Liver (tissue), 3 donors: Measurements from ENCODE around the gene MLX.

ENCODE experiments used
- EGR1 ChIP-seq, 2 donors: IDR thresholded peaks; 2 replicates each; pipeline ENCODE4 v1.6.1; 2016 to 2018; ENCODE audit warnings: antibody characterized with exemption in 2 of 2, low read depth in 2 of 2
- SP1 ChIP-seq: IDR thresholded peaks from 2 replicates; pipeline ENCODE4 v1.6.1; 2018; ENCODE audit warnings: antibody characterized with exemption, mild to moderate bottlenecking
- TAF1 ChIP-seq: conservative IDR thresholded peaks from 2 replicates; pipeline ENCODE4 v1.6.1; 2016; ENCODE audit warnings: antibody characterized with exemption, mild to moderate bottlenecking
- YY1 ChIP-seq: IDR thresholded peaks from 2 replicates; pipeline ENCODE4 v1.6.1; 2016; ENCODE audit warnings: antibody characterized with exemption, mild to moderate bottlenecking
- TF ChIP-seq, protein P1 (sequence below): IDR thresholded peaks from 2 replicates; pipeline ENCODE4 v1.6.1; 2016; ENCODE audit warnings: antibody characterized with exemption
- TF ChIP-seq, protein P2 (sequence below): IDR thresholded peaks from 2 replicates; pipeline ENCODE4 v1.6.1; 2016; ENCODE audit warnings: antibody characterized with exemption
- TF ChIP-seq, protein P3 (sequence below): fragments of 150-350 bp; IDR thresholded peaks from 2 replicates; pipeline ENCODE4 v1.5.1; 2017; ENCODE audit warnings: improper control_type of control experiment, low read depth, low read length; ENCODE audit not compliant: missing input control
- TF ChIP-seq, protein P4 (sequence below): IDR thresholded peaks from 2 replicates; pipeline ENCODE4 v1.6.1; 2016; ENCODE audit warnings: antibody characterized with exemption
- donor health status: healthy.
- donor health status: healthy.

DNA sequence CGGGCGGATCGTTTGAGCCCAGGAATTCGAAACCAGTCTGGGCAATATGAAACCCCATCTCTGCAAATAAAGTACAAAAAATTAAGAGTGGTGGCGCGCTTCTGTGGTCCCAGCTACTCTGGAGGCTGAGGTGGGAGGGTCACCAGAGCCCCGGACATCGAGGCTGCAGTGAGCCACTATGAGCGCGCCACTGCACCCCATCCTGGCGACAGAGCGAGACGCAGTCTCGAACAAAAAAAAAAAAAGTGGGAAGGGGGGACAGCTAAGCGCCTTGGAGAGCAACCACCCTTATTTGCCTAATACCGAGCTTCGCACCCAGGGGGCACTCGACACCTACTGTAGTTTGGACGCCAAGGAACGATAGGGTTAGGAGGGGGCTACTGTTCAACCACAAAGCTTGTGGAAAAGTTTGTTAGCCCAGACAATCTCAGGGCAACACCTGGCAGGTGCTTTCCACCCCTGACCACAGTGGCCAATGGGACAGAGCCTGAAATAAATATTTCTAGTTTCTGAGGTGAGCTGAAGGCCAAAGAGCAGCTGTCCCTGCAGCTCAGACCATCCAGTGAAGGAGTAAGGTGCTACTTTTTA, 11.5 kb downstream of the MLX start:
- TF ChIP-seq TAF1 (no peak), SP1 (no peak), EGR1 (IDR thresholded peaks at IDR 0.05; ENCODE audit: low read depth in 2 of 2) (no peak), YY1 (no peak)
- TF ChIP-seq, protein P1, sequence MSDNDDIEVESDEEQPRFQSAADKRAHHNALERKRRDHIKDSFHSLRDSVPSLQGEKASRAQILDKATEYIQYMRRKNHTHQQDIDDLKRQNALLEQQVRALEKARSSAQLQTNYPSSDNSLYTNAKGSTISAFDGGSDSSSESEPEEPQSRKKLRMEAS: no peak
- TF ChIP-seq, protein P2, sequence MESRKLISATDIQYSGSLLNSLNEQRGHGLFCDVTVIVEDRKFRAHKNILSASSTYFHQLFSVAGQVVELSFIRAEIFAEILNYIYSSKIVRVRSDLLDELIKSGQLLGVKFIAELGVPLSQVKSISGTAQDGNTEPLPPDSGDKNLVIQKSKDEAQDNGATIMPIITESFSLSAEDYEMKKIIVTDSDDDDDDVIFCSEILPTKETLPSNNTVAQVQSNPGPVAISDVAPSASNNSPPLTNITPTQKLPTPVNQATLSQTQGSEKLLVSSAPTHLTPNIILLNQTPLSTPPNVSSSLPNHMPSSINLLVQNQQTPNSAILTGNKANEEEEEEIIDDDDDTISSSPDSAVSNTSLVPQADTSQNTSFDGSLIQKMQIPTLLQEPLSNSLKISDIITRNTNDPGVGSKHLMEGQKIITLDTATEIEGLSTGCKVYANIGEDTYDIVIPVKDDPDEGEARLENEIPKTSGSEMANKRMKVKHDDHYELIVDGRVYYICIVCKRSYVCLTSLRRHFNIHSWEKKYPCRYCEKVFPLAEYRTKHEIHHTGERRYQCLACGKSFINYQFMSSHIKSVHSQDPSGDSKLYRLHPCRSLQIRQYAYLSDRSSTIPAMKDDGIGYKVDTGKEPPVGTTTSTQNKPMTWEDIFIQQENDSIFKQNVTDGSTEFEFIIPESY: no peak
- TF ChIP-seq, protein P3, sequence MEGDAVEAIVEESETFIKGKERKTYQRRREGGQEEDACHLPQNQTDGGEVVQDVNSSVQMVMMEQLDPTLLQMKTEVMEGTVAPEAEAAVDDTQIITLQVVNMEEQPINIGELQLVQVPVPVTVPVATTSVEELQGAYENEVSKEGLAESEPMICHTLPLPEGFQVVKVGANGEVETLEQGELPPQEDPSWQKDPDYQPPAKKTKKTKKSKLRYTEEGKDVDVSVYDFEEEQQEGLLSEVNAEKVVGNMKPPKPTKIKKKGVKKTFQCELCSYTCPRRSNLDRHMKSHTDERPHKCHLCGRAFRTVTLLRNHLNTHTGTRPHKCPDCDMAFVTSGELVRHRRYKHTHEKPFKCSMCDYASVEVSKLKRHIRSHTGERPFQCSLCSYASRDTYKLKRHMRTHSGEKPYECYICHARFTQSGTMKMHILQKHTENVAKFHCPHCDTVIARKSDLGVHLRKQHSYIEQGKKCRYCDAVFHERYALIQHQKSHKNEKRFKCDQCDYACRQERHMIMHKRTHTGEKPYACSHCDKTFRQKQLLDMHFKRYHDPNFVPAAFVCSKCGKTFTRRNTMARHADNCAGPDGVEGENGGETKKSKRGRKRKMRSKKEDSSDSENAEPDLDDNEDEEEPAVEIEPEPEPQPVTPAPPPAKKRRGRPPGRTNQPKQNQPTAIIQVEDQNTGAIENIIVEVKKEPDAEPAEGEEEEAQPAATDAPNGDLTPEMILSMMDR: peak; percentile 72
- TF ChIP-seq, protein P4, sequence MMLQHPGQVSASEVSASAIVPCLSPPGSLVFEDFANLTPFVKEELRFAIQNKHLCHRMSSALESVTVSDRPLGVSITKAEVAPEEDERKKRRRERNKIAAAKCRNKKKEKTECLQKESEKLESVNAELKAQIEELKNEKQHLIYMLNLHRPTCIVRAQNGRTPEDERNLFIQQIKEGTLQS: no peak
